Measurements from ENCODE around the gene ZNF408. TPM values are rescaled to one million over a fixed set of nuclear protein-coding genes. Genes with fewer than 3 reads are reported as not detected.

Gene ZNF408
- total RNA-seq, 1 donor from 2014 or later = 6.6 TPM

GRCh38 chr11:46741600-46742484, 41.0 kb downstream of the ZNF408 start:
- DNase-seq = no peak
- no peak for ATAC-seq (ENCODE audit: poor library complexity)
- intact Hi-C loops (cut with DNase I) = no loop called here

GRCh38 chr11:46743043-46743442, 42.2 kb downstream of the ZNF408 start:
- DNase-seq = no peak
- ATAC-seq (ENCODE audit: poor library complexity) = no peak
- intact Hi-C loops (cut with DNase I) = no loop called here

- intact Hi-C loops (cut with DNase I) = no loop called here
- DNase-seq (no peak), ATAC-seq (ENCODE audit: poor library complexity) (no peak)
These were observed 43.0 kb downstream of the ZNF408 start for GRCh38 chr11:46743693-46744339.

GRCh38 chr11:46745328-46745727, 44.5 kb downstream of the ZNF408 start:
- DNase-seq = no peak
- no peak for ATAC-seq (ENCODE audit: poor library complexity)
- intact Hi-C loops (cut with DNase I) = no loop called here

- DNase-seq (no peak), ATAC-seq (ENCODE audit: poor library complexity) (no peak)
- intact Hi-C loops (cut with DNase I) = no loop called here
These were observed 45.2 kb downstream of the ZNF408 start for GRCh38 chr11:46745995-46746394.

- no peak for DNase-seq
These were observed 46.3 kb downstream of the ZNF408 start for GRCh38 chr11:46747150-46747549.

More at GRCh38 chr11:46747150-46747549, 46.3 kb downstream of the ZNF408 start:
- no peak for ATAC-seq (ENCODE audit: poor library complexity)
- intact Hi-C loops (cut with DNase I) = no loop called here

Small RNA genes within 50 kb of the gene (microRNA-seq; reads per million reads assigned to microRNA genes)
- gene MIR5582 = not detected

Other genes starting within 250 kb of the ZNF408 start
- 12.3 TPM for gene AMBRA1, start 107.0 kb upstream of the ZNF408 start, total RNA-seq
- gene HARBI1, start 83.8 kb upstream of the ZNF408 start, total RNA-seq = 1.9 TPM
- 37.4 TPM for gene ATG13, start 83.5 kb upstream of the ZNF408 start, total RNA-seq
- gene ARHGAP1, start 412 bp upstream of the ZNF408 start, total RNA-seq = 60.9 TPM
- gene F2, start 18.2 kb downstream of the ZNF408 start, total RNA-seq = 0.11 TPM
- 69.4 TPM for gene CKAP5, start 145.2 kb downstream of the ZNF408 start, total RNA-seq
- gene LRP4, start 217.5 kb downstream of the ZNF408 start, total RNA-seq = 20.3 TPM
- gene CSTPP1, start 235.7 kb downstream of the ZNF408 start, total RNA-seq = 10.0 TPM